ENCODE data around the gene TIGD3. TPM values are rescaled to one million over a fixed set of nuclear protein-coding genes. Genes with fewer than 3 reads are reported as not detected.

Gene TIGD3
- total and polyA plus RNA-seq, 2 of the 8 experiments (the other 6 are each of a cell fraction or from before 2014, with no cell fraction given) = 1.1 to 1.3 TPM

GRCh38 chr11:65377777-65378176 lies 23.2 kb downstream of the TIGD3 start:
- H2AK5ac ChIP-seq (ENCODE audit: low read depth, low read length) = peak overlapping the region; percentile 24; the same call in 1 of the 2 replicates
- H2BK15ac ChIP-seq (ENCODE audit: low read length) = no peak overlapping the region
- no peak overlapping the region for H2BK5ac ChIP-seq (ENCODE audit: low read depth, low read length)
- H3K23ac ChIP-seq (ENCODE audit: insufficient read length) = no peak overlapping the region
- H3K27me3 ChIP-seq (replicated peaks in 1 of 4; ENCODE audit: control insufficient read depth in 3 of 4, extremely low read depth in 1 of 4, insufficient read depth in 3 of 4, low read length in 3 of 4) = no peaks in the 10 kb centered on the region
- no peak for FAIRE-seq
- H2BK20ac ChIP-seq (ENCODE audit: low read length) = no peak overlapping the region
- POLR2A ChIA-PET (ENCODE audit: partially characterized antibody) = interaction anchor here (1.0 to 3.6 kb wide), 4 partner anchors 116 to 153 kb away, joined by 3 to 36 read pairs (median 4); no protein-coding TSS in a partner anchor
- CTCF ChIA-PET (ENCODE audit: partially characterized antibody) = interaction anchor here (0.7 to 5.2 kb wide), 22 partner anchors 10 to 162 kb away, joined by 3 to 30 read pairs (median 5); no protein-coding TSS in a partner anchor
- peaks cover 0 to 11% (median 9%) of the 10 kb centered on the region in 4 experiments; a peak in 5 of 7 replicates for H3K4me1 ChIP-seq (replicated peaks in 1 of 4; ENCODE audit: control insufficient read depth in 3 of 4, insufficient read depth in 4 of 4, low read length in 3 of 4)
- H2AFZ ChIP-seq (ENCODE audit: low read length) = no peak overlapping the region
- no peak overlapping the region for H3K4me2 ChIP-seq (ENCODE audit: insufficient read depth in 1 of 2, low read depth in 2 of 2, low read length in 2 of 2)
- no peak overlapping the region for H4K91ac ChIP-seq (replicated peaks; ENCODE audit: insufficient read length, low read length)
- no peaks in the 10 kb centered on the region for H3K79me2 ChIP-seq (ENCODE audit: control insufficient read depth in 1 of 2, insufficient read depth in 2 of 2, low read length in 2 of 2)
- no peak overlapping the region for H3K14ac ChIP-seq (ENCODE audit: insufficient read length)
- no peak overlapping the region for H3K9ac ChIP-seq (replicated peaks in 1 of 4; ENCODE audit: extremely low read depth in 1 of 4, low read depth in 3 of 4, low read length in 3 of 4)
- no peak for TF ChIP-seq BCL11A (IDR thresholded peaks at IDR 0.05; ENCODE audit: low read depth in 2 of 2, low read length in 2 of 2)
- no peak for TF ChIP-seq SIRT6 (IDR thresholded peaks at IDR 0.05; ENCODE audit: low read length)
- no peak for TF ChIP-seq PHF8 (conservative IDR thresholded peaks at IDR 0.05; ENCODE audit: low read depth, low read length)
- peak in 2 of 3 experiments; percentile 43 to 50; a peak in 3 of 4 replicates for TF ChIP-seq CTCF (IDR thresholded peaks at IDR 0.05; ENCODE audit: control extremely low read depth in 1 of 3, insufficient read depth in 1 of 3, low read depth in 1 of 3, low read length in 3 of 3)
- TF ChIP-seq RAD21 (IDR thresholded peaks at IDR 0.05 in 1 of 2, conservative IDR thresholded peaks at IDR 0.05 in 1 of 2; ENCODE audit: low read depth in 2 of 2, low read length in 2 of 2) = peak; percentile 4 to 13; a peak in 2 of 4 replicates
- H2BK12ac ChIP-seq (ENCODE audit: low read depth, low read length) = peak overlapping the region; percentile 17; the same call in 1 of the 2 replicates
- no peaks in the 10 kb centered on the region for H3K23me2 ChIP-seq (ENCODE audit: low read depth, low read length)
- H3K4me3 ChIP-seq (ENCODE audit: extremely low read depth in 1 of 4, insufficient read depth in 2 of 4, low read depth in 3 of 4, low read length in 4 of 4) = no peak overlapping the region
- H3K27ac ChIP-seq (ENCODE audit: low read depth, low read length) = no peak overlapping the region
- 79% methylated on average over 8 of the region's 8 CpGs; no CpG with 5 or more reads in 1 of the 2 experiments for WGBS, 2 experiments (ENCODE audit: extremely low coverage in 1 of 2, insufficient coverage in 1 of 2, insufficient read length in 1 of 2, insufficient replicate concordance in 2 of 2, low coverage in 1 of 2, low lambda C conversion rate in 2 of 2, missing lambda C conversion rate in 1 of 2)
- H3K4ac ChIP-seq (replicated peaks; ENCODE audit: insufficient read length, low read depth, low read length) = no peak overlapping the region
- no peaks in the 10 kb centered on the region for H3K9me3 ChIP-seq (ENCODE audit: insufficient read depth in 2 of 2, low read depth in 1 of 2, low read length in 1 of 2)
- no peak overlapping the region for H2BK120ac ChIP-seq (replicated peaks; ENCODE audit: low read depth, low read length)
- no peaks in the 10 kb centered on the region for H3K36me3 ChIP-seq (ENCODE audit: control insufficient read depth in 2 of 4, insufficient read depth in 4 of 4, low read length in 3 of 4)
- no peak for DNase-seq (ENCODE audit: low read depth in 1 of 2, low spot score in 2 of 2)
- H3K56ac ChIP-seq (replicated peaks; ENCODE audit: insufficient read length, low read depth, low read length) = no peak overlapping the region
- no peak overlapping the region; the same call in 1 of the 2 replicates for H4K8ac ChIP-seq (ENCODE audit: extremely low read depth, insufficient read depth, low read length)
- H3K79me1 ChIP-seq (ENCODE audit: low read depth, low read length) = no peaks in the 10 kb centered on the region
- no peaks in the 10 kb centered on the region for H4K20me1 ChIP-seq (replicated peaks in 1 of 2; ENCODE audit: control insufficient read depth in 1 of 2, insufficient read depth in 2 of 2, low read length in 2 of 2)
- no peak overlapping the region for H3K18ac ChIP-seq (ENCODE audit: extremely low read depth, low read length)
- no peak overlapping the region for H4K5ac ChIP-seq (ENCODE audit: insufficient read length, low read depth, low read length)

All from H1 (cell line).